H9 (cell line): ENCODE measurements around the gene DYNLRB2. TPM values are rescaled to one million over a fixed set of nuclear protein-coding genes. Genes with fewer than 3 reads are reported as not detected.

Source experiments
- DNase-seq: peaks from one replicate; pipeline ENCODE4 v3.0.0-alpha.2; 2017
- H2AFZ ChIP-seq: one replicate; pipeline ENCODE4 v1.6.1; 2013; ENCODE audit warnings: mild to moderate bottlenecking, low read length, control low read depth, moderate library complexity
- H2AK5ac ChIP-seq: 2 replicates; pipeline ENCODE4 v1.6.1; 2013; ENCODE audit warnings: low read length, control low read depth, mixed read lengths; ENCODE audit not compliant: insufficient read length
- H2BK120ac ChIP-seq: one replicate; pipeline ENCODE4 v1.6.1; 2013; ENCODE audit warnings: low read depth, mild to moderate bottlenecking, low read length, control low read depth, inconsistent platforms; ENCODE audit not compliant: poor library complexity, severe bottlenecking
- H2BK12ac ChIP-seq: 2 replicates; pipeline ENCODE4 v1.6.1; 2013; ENCODE audit warnings: low read length, control low read depth, mixed read lengths, low read depth; ENCODE audit not compliant: insufficient read length
- H2BK15ac ChIP-seq: 2 replicates; pipeline ENCODE4 v1.6.1; 2013; ENCODE audit warnings: low read depth, low read length, control low read depth
- H2BK20ac ChIP-seq: one replicate; pipeline ENCODE4 v1.6.1; 2013; ENCODE audit warnings: low read depth, mild to moderate bottlenecking, low read length, control low read depth, inconsistent platforms; ENCODE audit not compliant: poor library complexity, severe bottlenecking
- H2BK5ac ChIP-seq: 2 replicates; pipeline ENCODE4 v1.6.1; 2013; ENCODE audit warnings: low read length, control low read depth, mixed read lengths; ENCODE audit not compliant: insufficient read length
- H3K14ac ChIP-seq: 2 replicates; pipeline ENCODE4 v1.6.1; 2013; ENCODE audit warnings: low read length, control low read depth; ENCODE audit not compliant: insufficient read depth
- H3K18ac ChIP-seq: 2 replicates; pipeline ENCODE4 v1.6.1; 2013; ENCODE audit warnings: low read depth, mild to moderate bottlenecking, mixed read lengths, low read length, control low read depth; ENCODE audit not compliant: insufficient read length
- H3K23ac ChIP-seq: 2 replicates; pipeline ENCODE4 v1.6.1; 2013; ENCODE audit warnings: low read length, control low read depth, mixed read lengths, low read depth; ENCODE audit not compliant: insufficient read length
- H3K23me2 ChIP-seq: 2 replicates; pipeline ENCODE4 v1.6.1; 2013; ENCODE audit warnings: low read depth, mild to moderate bottlenecking, mixed read lengths, low read length, control low read depth; ENCODE audit not compliant: insufficient read length, poor library complexity, severe bottlenecking
- H3K27ac ChIP-seq: 2 replicates; pipeline ENCODE4 v1.5.1; 2013; ENCODE audit warnings: low read length, control low read depth, mixed read lengths, low read depth; ENCODE audit not compliant: insufficient read length
- H3K27me3 ChIP-seq: 2 replicates; pipeline ENCODE4 v1.6.1; 2013; ENCODE audit warnings: low read length, control low read depth, inconsistent platforms; ENCODE audit not compliant: insufficient read depth
- H3K4ac ChIP-seq: 2 replicates; pipeline ENCODE4 v1.6.1; 2013; ENCODE audit warnings: low read depth, mild to moderate bottlenecking, control low read depth, inconsistent platforms, low read length, moderate library complexity
- H3K4me1 ChIP-seq: 2 replicates; pipeline ENCODE4 v1.6.1; 2013; ENCODE audit warnings: low read length, control low read depth, inconsistent platforms; ENCODE audit not compliant: insufficient read depth
- H3K4me2 ChIP-seq: 2 replicates; pipeline ENCODE4 v1.6.1; 2013; ENCODE audit warnings: low read length, control low read depth, mixed read lengths; ENCODE audit not compliant: insufficient read length, insufficient read depth
- H3K56ac ChIP-seq: 2 replicates; pipeline ENCODE4 v1.6.1; 2013; ENCODE audit warnings: low read depth, mild to moderate bottlenecking, mixed read lengths, low read length, control low read depth; ENCODE audit not compliant: insufficient read length
- H3K79me1 ChIP-seq: 2 replicates; pipeline ENCODE4 v1.6.1; 2013; ENCODE audit warnings: low read depth, mild to moderate bottlenecking, moderate library complexity, low read length, control low read depth, inconsistent platforms; ENCODE audit not compliant: insufficient read depth, poor library complexity, severe bottlenecking
- H3K79me2 ChIP-seq: 2 replicates; pipeline ENCODE4 v1.6.1; 2013; ENCODE audit warnings: low read length, control low read depth, inconsistent platforms; ENCODE audit not compliant: insufficient read depth
- H3K9ac ChIP-seq: 2 replicates; pipeline ENCODE4 v1.6.1; 2013; ENCODE audit warnings: low read length, control low read depth, mixed read lengths; ENCODE audit not compliant: insufficient read length; ENCODE audit errors: extremely low read depth
- H3K9me3 ChIP-seq: one replicate; pipeline ENCODE4 v1.6.1; 2013; ENCODE audit warnings: low read depth, low read length, inconsistent platforms; ENCODE audit not compliant: control insufficient read depth
- H3T11ph ChIP-seq: one replicate; pipeline ENCODE4 v1.6.1; 2013; ENCODE audit warnings: mild to moderate bottlenecking, low read length, control low read depth, inconsistent platforms
- H4K20me1 ChIP-seq: one replicate; pipeline ENCODE4 v1.6.1; 2013; ENCODE audit not compliant: control insufficient read depth, insufficient read length, insufficient read depth
- H4K5ac ChIP-seq: 2 replicates; pipeline ENCODE4 v1.6.1; 2013; ENCODE audit warnings: low read depth, mild to moderate bottlenecking, mixed read lengths, low read length, control low read depth; ENCODE audit not compliant: insufficient read length
- H4K8ac ChIP-seq: replicated peaks from 2 replicates; pipeline ENCODE4 v1.6.1; 2013; ENCODE audit warnings: low read length, control low read depth, mixed read lengths, low read depth; ENCODE audit not compliant: insufficient read length
- H4K91ac ChIP-seq: 2 replicates; pipeline ENCODE4 v1.6.1; 2013; ENCODE audit warnings: low read depth, mild to moderate bottlenecking, moderate library complexity, mixed read lengths, low read length, control low read depth; ENCODE audit not compliant: insufficient read length
- H3K27ac Mint-ChIP-seq, 3 experiments: 2 replicates in 2 of 3; 3 replicates in 1 of 3; pipeline ENCODE4 v1.8.0; 2020 to 2021; ENCODE audit warnings: mixed read lengths in 3 of 3, mild to moderate bottlenecking in 1 of 3, moderate library complexity in 1 of 3
- H3K27me3 Mint-ChIP-seq: 2 replicates; pipeline ENCODE4 v1.8.0; 2021; ENCODE audit warnings: low read depth, mild to moderate bottlenecking, moderate library complexity, mixed read lengths
- H3K36me3 Mint-ChIP-seq, 3 experiments: 2 replicates in 2 of 3; 3 replicates in 1 of 3; pipeline ENCODE4 v1.8.0; 2020 to 2021; ENCODE audit warnings: low read depth in 3 of 3, mixed read lengths in 3 of 3; ENCODE audit not compliant: insufficient read depth in 1 of 3
- H3K4me1 Mint-ChIP-seq, 2 experiments: 2 replicates each; pipeline ENCODE4 v1.8.0; 2020; ENCODE audit warnings: mixed read lengths in 2 of 2
- H3K4me3 Mint-ChIP-seq, 2 experiments: 2 replicates in 1 of 2; 3 replicates in 1 of 2; pipeline ENCODE4 v1.8.0; 2020 to 2021; ENCODE audit warnings: mild to moderate bottlenecking in 2 of 2, mixed read lengths in 2 of 2, moderate library complexity in 1 of 2
- H3K9me3 Mint-ChIP-seq, 2 experiments: 2 replicates in 1 of 2; 3 replicates in 1 of 2; pipeline ENCODE4 v1.8.0; 2020; ENCODE audit warnings: mild to moderate bottlenecking in 2 of 2, mixed read lengths in 2 of 2, moderate library complexity in 1 of 2
- WGBS: extraction: QIAGEN DNeasy Blood & Tissue Kit; methylation state at CpG from one replicate; pipeline ENCODE4 v1.1.7; 2013; ENCODE audit warnings: missing lambda C conversion rate, low lambda C conversion rate, mixed read lengths; ENCODE audit not compliant: insufficient read length; ENCODE audit errors: extremely low coverage; 5-methylcytosine and 5-hydroxymethylcytosine counted together
- total RNA-seq: library from RNA; stranded (reverse); gene quantifications from 2 replicates; pipeline ENCODE4 v1.2.1, GENCODE V29; 2021
- TF ChIP-seq, protein P1 (sequence below): fragments of 200-600 bp; sonication (generic); conservative IDR thresholded peaks from 3 replicates; pipeline ENCODE4 v1.8.0; 2021; ENCODE audit warnings: antibody characterized with exemption, mild to moderate bottlenecking

DYNLRB2 gene
- total RNA-seq, 1 experiment from 2014 or later, result not detected

DNA sequence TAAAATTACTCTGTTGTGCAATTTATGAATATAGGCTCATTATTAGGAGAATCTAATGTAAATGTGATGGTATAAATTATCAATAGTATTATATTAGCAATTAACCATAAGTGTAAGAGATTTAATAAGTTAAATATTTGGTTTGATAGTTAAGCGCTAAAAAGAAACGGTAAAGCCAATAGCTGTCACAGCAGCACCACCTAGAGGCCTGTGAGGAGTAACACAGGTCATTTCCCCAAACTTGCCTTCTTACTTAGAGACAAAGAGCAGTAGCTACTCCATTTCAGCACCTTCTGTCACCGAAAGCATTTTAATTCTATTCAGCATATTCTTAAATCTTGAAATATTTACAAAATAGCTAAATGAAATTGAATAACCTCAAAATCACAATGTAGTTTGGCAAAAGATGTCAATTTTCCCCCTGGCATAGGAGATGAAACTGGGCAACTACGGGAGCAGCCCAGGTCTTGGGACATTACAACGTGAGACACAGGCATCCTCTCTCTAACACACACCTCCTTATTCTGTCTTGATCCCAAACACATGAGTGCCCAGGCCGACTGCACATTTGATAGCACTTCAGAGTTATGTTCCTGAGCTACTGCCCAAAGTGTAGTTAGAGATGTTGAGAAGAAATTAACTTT is 14.3 kb upstream of the DYNLRB2 start:
- H2BK15ac ChIP-seq, result no peak overlapping the region
- H3K9me3 ChIP-seq, result no peaks in the 10 kb centered on the region
- H2AFZ ChIP-seq, result no peak overlapping the region
- H3K23ac ChIP-seq, result no peak overlapping the region
- no peak overlapping the region for H3K27ac Mint-ChIP-seq
- no peak overlapping the region for H4K91ac ChIP-seq
- no peak overlapping the region for H2BK5ac ChIP-seq
- peak; percentile 55 for DNase-seq
- no peaks in the 10 kb centered on the region for H3K4me1 ChIP-seq
- no peaks in the 10 kb centered on the region for H3K79me1 ChIP-seq
- H4K20me1 ChIP-seq, result no peaks in the 10 kb centered on the region
- no peak overlapping the region for H2AK5ac ChIP-seq
- no CpG with 5 or more reads among the region's 6 CpGs for WGBS
- TF ChIP-seq, protein P1, sequence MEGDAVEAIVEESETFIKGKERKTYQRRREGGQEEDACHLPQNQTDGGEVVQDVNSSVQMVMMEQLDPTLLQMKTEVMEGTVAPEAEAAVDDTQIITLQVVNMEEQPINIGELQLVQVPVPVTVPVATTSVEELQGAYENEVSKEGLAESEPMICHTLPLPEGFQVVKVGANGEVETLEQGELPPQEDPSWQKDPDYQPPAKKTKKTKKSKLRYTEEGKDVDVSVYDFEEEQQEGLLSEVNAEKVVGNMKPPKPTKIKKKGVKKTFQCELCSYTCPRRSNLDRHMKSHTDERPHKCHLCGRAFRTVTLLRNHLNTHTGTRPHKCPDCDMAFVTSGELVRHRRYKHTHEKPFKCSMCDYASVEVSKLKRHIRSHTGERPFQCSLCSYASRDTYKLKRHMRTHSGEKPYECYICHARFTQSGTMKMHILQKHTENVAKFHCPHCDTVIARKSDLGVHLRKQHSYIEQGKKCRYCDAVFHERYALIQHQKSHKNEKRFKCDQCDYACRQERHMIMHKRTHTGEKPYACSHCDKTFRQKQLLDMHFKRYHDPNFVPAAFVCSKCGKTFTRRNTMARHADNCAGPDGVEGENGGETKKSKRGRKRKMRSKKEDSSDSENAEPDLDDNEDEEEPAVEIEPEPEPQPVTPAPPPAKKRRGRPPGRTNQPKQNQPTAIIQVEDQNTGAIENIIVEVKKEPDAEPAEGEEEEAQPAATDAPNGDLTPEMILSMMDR, result peak; percentile 90
- H3K9ac ChIP-seq, result no peak overlapping the region
- H3K23me2 ChIP-seq, result no peaks in the 10 kb centered on the region
- peaks cover 5 to 6% of the 10 kb centered on the region in 2 experiments; a peak in 2 of 4 replicates for H3K4me1 Mint-ChIP-seq
- no peak overlapping the region for H3K14ac ChIP-seq
- no peak overlapping the region for H3T11ph ChIP-seq
- H3K4me2 ChIP-seq, result no peak overlapping the region
- no peak overlapping the region for H3K18ac ChIP-seq
- no peaks in the 10 kb centered on the region for H3K36me3 Mint-ChIP-seq
- H2BK12ac ChIP-seq, result no peak overlapping the region
- H4K5ac ChIP-seq, result no peak overlapping the region
- H3K56ac ChIP-seq, result no peak overlapping the region
- no peak overlapping the region for H2BK20ac ChIP-seq
- H3K9me3 Mint-ChIP-seq, result no peaks in the 10 kb centered on the region; a peak in 1 of 5 replicates
- H3K4me3 Mint-ChIP-seq, result peak overlapping the region in 1 of 2 experiments; percentile 25; a peak in 1 of 5 replicates
- no peak overlapping the region for H4K8ac ChIP-seq
- peaks cover 8% of the 10 kb centered on the region for H3K27me3 Mint-ChIP-seq
- H2BK120ac ChIP-seq, result no peak overlapping the region
- no peaks in the 10 kb centered on the region for H3K27me3 ChIP-seq
- no peak overlapping the region for H3K4ac ChIP-seq
- H3K79me2 ChIP-seq, result no peaks in the 10 kb centered on the region
- H3K27ac ChIP-seq, result no peak overlapping the region
